GM12864 (cell line): ENCODE results near the gene MAP3K9.
A peak's percentile ranks its signal among the peaks of the same experiment; 100 is the strongest.

ENCODE experiments used
- DNase-seq: peaks from one replicate; pipeline ENCODE4 v3.0.0-alpha.2; 2011; ENCODE audit warnings: low read depth
- H3K4me3 ChIP-seq: 2 replicates; pipeline ENCODE4 v1.5.1; 2011; ENCODE audit warnings: mild to moderate bottlenecking, low read depth, low read length, control low read depth
- CTCF ChIP-seq: IDR thresholded peaks from 2 replicates; pipeline ENCODE4 v1.5.1; 2011; ENCODE audit warnings: low read depth, mild to moderate bottlenecking, moderate library complexity, low read length, control low read depth, inconsistent platforms; ENCODE audit errors: missing control alignments

Gene MAP3K9

GRCh38 chr14:70821584-70822529 is 12.5 kb upstream of the MAP3K9 start:
- no peak for TF ChIP-seq CTCF
- H3K4me3 ChIP-seq, result peak overlapping the region; percentile 54
- no peak for DNase-seq

GRCh38 chr14:70816525-70816924 is 7.2 kb upstream of the MAP3K9 start:
- H3K4me3 ChIP-seq, result no peak overlapping the region
- no peak for TF ChIP-seq CTCF
- DNase-seq, result no peak

GRCh38 chr14:70814466-70814865 is 5.2 kb upstream of the MAP3K9 start:
- DNase-seq, result no peak
- H3K4me3 ChIP-seq, result no peak overlapping the region
- TF ChIP-seq CTCF, result no peak

- H3K4me3 ChIP-seq, result no peak overlapping the region
- DNase-seq, result no peak
- no peak for TF ChIP-seq CTCF
Measured at GRCh38 chr14:70812124-70812818, 3.0 kb upstream of the MAP3K9 start.

GRCh38 chr14:70811578-70811977 is 2.3 kb upstream of the MAP3K9 start:
- no peak for DNase-seq
- TF ChIP-seq CTCF, result no peak
- no peak overlapping the region for H3K4me3 ChIP-seq

GRCh38 chr14:70811050-70811449 is 1.7 kb upstream of the MAP3K9 start:
- no peak for TF ChIP-seq CTCF
- DNase-seq, result no peak
- no peak overlapping the region for H3K4me3 ChIP-seq
